ENCODE measurements around the gene RUSF1.

DNA sequence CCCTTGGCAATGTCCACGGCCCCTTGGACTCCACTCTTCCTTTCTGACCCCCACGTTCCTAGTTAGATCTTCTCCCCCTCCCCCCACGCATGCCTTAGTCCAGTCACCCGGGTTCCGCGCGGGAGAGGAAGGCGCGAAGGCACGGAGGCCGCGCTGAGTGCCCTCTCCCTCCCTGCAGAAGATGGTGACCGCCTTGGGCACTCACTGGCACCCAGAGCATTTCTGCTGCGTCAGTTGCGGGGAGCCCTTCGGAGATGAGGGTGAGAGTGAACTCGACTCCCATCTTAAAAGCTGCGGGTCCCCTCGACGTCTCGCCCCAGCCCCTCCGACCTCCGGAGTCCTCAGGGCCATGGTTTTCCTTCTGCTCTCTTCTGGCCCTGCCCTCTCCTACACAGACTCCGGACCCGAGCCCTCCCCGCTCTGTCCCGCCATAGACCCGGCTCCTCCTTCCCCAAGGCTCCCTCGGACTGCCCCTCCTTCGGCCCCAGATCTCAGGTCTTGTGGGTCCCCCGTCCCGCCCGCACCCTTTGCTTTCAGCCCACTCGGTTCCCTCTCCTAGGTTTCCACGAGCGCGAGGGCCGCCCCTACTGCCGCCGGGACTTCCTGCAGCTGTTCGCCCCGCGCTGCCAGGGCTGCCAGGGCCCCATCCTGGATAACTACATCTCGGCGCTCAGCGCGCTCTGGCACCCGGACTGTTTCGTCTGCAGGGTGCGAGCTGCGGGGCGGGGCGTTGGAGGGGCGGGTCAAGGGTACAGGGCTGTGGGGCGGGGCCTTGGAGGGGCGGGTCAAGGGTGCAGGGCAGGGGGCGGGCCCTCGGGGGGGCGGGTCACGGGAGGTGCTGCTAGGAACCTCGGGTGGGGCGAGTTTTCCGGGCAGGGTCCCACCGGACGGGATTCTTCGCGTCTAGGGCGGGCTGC lies 31.6 kb downstream of the RUSF1 start:
- TF ChIP-seq, protein P1, sequence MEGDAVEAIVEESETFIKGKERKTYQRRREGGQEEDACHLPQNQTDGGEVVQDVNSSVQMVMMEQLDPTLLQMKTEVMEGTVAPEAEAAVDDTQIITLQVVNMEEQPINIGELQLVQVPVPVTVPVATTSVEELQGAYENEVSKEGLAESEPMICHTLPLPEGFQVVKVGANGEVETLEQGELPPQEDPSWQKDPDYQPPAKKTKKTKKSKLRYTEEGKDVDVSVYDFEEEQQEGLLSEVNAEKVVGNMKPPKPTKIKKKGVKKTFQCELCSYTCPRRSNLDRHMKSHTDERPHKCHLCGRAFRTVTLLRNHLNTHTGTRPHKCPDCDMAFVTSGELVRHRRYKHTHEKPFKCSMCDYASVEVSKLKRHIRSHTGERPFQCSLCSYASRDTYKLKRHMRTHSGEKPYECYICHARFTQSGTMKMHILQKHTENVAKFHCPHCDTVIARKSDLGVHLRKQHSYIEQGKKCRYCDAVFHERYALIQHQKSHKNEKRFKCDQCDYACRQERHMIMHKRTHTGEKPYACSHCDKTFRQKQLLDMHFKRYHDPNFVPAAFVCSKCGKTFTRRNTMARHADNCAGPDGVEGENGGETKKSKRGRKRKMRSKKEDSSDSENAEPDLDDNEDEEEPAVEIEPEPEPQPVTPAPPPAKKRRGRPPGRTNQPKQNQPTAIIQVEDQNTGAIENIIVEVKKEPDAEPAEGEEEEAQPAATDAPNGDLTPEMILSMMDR (IDR thresholded peaks at IDR 0.05; ENCODE audit: insufficient read depth, low read length, poor library complexity, severe bottlenecking): no peak
- TF ChIP-seq EZH2phosphoT487 (conservative IDR thresholded peaks at IDR 0.05; ENCODE audit: low read length): no peak
